ENCODE results near the gene LCE2A. TPM values are rescaled to one million over a fixed set of nuclear protein-coding genes. Genes with fewer than 3 reads are reported as not detected.

LCE2A gene
- total and polyA plus RNA-seq, 5 experiments from 2014 or later = not detected

DNA sequence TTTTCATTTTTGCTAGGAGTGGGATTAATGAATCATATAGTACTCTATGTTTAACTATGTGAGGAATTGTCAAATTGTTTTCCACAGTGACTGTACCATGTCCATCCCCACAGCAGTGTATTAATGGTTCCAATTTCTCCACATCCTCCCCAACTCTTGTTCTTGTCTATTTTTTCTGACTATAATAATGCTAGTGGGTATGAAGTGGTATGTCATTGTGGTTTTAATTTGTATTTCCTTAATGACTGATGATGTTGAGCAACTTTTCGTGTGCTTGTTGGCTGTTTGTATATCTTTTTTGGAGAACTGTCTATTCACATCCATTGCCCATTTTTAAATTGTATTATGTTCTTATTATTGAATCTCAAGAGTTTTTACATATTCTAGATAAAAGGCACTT, 49.7 kb downstream of the LCE2A start:
- peaks cover 0 to 3% (median 0%) of the 10 kb centered on the region in 9 donors for H3K9me3 Mint-ChIP-seq
- H3K27me3 Mint-ChIP-seq = peaks cover 21 to 84% (median 41%) of the 10 kb centered on the region in 5 donors
- ATAC-seq (no peak), DNase-seq (no peak)
- no peak overlapping the region for H3K27ac Mint-ChIP-seq
- no peaks in the 10 kb centered on the region for H3K4me1 Mint-ChIP-seq
- H3K4me3 Mint-ChIP-seq = no peak overlapping the region
- no peaks in the 10 kb centered on the region for H3K36me3 Mint-ChIP-seq
- POLR2A ChIA-PET = no interaction called here

Other genes with a start within 250 kb of the LCE2A start
- not detected for gene LCE5A, start 187.5 kb upstream of the LCE2A start, total RNA-seq
- not detected for gene LCE5A, start 187.5 kb upstream of the LCE2A start, polyA plus RNA-seq
- not detected for gene CRCT1, start 183.9 kb upstream of the LCE2A start, total RNA-seq
- gene CRCT1, start 183.9 kb upstream of the LCE2A start, polyA plus RNA-seq = not detected
- not detected for gene LCE3E, start 131.6 kb upstream of the LCE2A start, total RNA-seq
- gene LCE3E, start 131.6 kb upstream of the LCE2A start, polyA plus RNA-seq = not detected
- gene LCE3D, start 117.8 kb upstream of the LCE2A start, total RNA-seq = not detected
- not detected for gene LCE3D, start 117.8 kb upstream of the LCE2A start, polyA plus RNA-seq
- gene LCE3C, start 98.1 kb upstream of the LCE2A start, total RNA-seq = not detected
- not detected for gene LCE3C, start 98.1 kb upstream of the LCE2A start, polyA plus RNA-seq
- gene LCE3B, start 84.5 kb upstream of the LCE2A start, total RNA-seq = not detected
- gene LCE3B, start 84.5 kb upstream of the LCE2A start, polyA plus RNA-seq = not detected
- gene LCE3A, start 75.2 kb upstream of the LCE2A start, total RNA-seq = not detected
- gene LCE3A, start 75.2 kb upstream of the LCE2A start, polyA plus RNA-seq = not detected
- gene LCE2D, start 35.0 kb upstream of the LCE2A start, total RNA-seq = not detected
- not detected for gene LCE2D, start 35.0 kb upstream of the LCE2A start, polyA plus RNA-seq
- not detected for gene LCE2C, start 23.1 kb upstream of the LCE2A start, total RNA-seq
- not detected for gene LCE2C, start 23.1 kb upstream of the LCE2A start, polyA plus RNA-seq
- not detected for gene LCE2B, start 12.2 kb upstream of the LCE2A start, total RNA-seq
- gene LCE2B, start 12.2 kb upstream of the LCE2A start, polyA plus RNA-seq = not detected
- not detected for gene LCE4A, start 9.8 kb downstream of the LCE2A start, total RNA-seq
- not detected for gene LCE4A, start 9.8 kb downstream of the LCE2A start, polyA plus RNA-seq
- gene KPRP, start 59.7 kb downstream of the LCE2A start, total RNA-seq = not detected
- gene KPRP, start 59.7 kb downstream of the LCE2A start, polyA plus RNA-seq = not detected
- not detected for gene LCE1F, start 76.8 kb downstream of the LCE2A start, total RNA-seq
- gene LCE1F, start 76.8 kb downstream of the LCE2A start, polyA plus RNA-seq = not detected
- not detected for gene LCE1E, start 87.9 kb downstream of the LCE2A start, total RNA-seq
- gene LCE1E, start 87.9 kb downstream of the LCE2A start, polyA plus RNA-seq = not detected
- not detected for gene LCE1D, start 98.4 kb downstream of the LCE2A start, total RNA-seq
- gene LCE1D, start 98.4 kb downstream of the LCE2A start, polyA plus RNA-seq = not detected
- not detected for gene LCE1C, start 108.3 kb downstream of the LCE2A start, total RNA-seq
- not detected for gene LCE1C, start 108.3 kb downstream of the LCE2A start, polyA plus RNA-seq
- gene LCE1B, start 113.6 kb downstream of the LCE2A start, total RNA-seq = not detected
- gene LCE1B, start 113.6 kb downstream of the LCE2A start, polyA plus RNA-seq = not detected
- gene LCE1A, start 129.1 kb downstream of the LCE2A start, total RNA-seq = not detected
- gene LCE1A, start 129.1 kb downstream of the LCE2A start, polyA plus RNA-seq = not detected
- gene LCE6A, start 144.5 kb downstream of the LCE2A start, total RNA-seq = not detected
- not detected for gene LCE6A, start 144.5 kb downstream of the LCE2A start, polyA plus RNA-seq
- gene LCE7A, start 161.7 kb downstream of the LCE2A start, total RNA-seq = not detected
- gene LCE7A, start 161.7 kb downstream of the LCE2A start, polyA plus RNA-seq = not detected
- not detected for gene SMCP, start 180.0 kb downstream of the LCE2A start, total RNA-seq
- gene SMCP, start 180.0 kb downstream of the LCE2A start, polyA plus RNA-seq = not detected
- gene IVL, start 210.2 kb downstream of the LCE2A start, total RNA-seq = not detected
- gene IVL, start 210.2 kb downstream of the LCE2A start, polyA plus RNA-seq = not detected
- gene SPRR5, start 248.9 kb downstream of the LCE2A start, total RNA-seq = not detected
- gene SPRR5, start 248.9 kb downstream of the LCE2A start, polyA plus RNA-seq = not detected